Gastroesophageal sphincter (tissue), 3 donors: ENCODE data around the gene EMX1.

Source experiments
- CTCF ChIP-seq, 4 experiments: fragments of 200-600 bp in 2 of 4; fragments of 450-650 bp in 2 of 4; sonication (generic) in 1 of 4; IDR thresholded peaks; one replicate each; pipeline ENCODE4 v1.5.1; 2017 to 2019; ENCODE audit warnings: antibody characterized with exemption in 4 of 4, mild to moderate bottlenecking in 2 of 4, moderate library complexity in 2 of 4
- POLR2A ChIP-seq, 2 donors: fragments of 450-650 bp; IDR thresholded peaks; one replicate each; pipeline ENCODE4 v1.6.1; 2017; ENCODE audit warnings: antibody characterized with exemption in 2 of 2, mild to moderate bottlenecking in 2 of 2, moderate library complexity in 1 of 2
- POLR2AphosphoS5 ChIP-seq: sonication (generic); formaldehyde crosslinking; IDR thresholded peaks from one replicate; pipeline ENCODE4 v1.6.1; 2017; ENCODE audit warnings: antibody characterized with exemption

DNA sequence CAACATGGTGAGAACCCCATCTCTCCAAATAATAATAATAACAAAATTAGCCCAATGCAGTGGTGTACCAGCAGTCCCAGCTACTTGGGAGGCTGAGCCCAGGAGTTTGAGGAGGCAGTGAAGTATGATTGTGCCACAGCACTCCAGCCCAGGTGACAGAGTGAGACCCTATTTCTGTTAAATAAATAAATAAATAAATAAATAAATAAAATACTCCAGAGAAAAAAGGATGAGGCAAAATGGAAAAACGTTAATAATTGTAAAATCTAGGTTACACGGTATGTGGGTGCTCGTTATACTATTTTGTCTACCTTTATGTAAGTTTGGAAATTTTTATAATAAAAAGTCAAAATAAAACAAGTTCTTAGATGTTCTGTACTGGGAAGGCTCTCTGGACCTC, 8.6 kb upstream of the EMX1 start:
- TF ChIP-seq POLR2AphosphoS5: no peak
- no peak for TF ChIP-seq CTCF (IDR thresholded peaks at IDR 0.05)
- TF ChIP-seq POLR2A (IDR thresholded peaks at IDR 0.05): no peak
